ENCODE measurements around the gene TBCB.
A peak's percentile ranks its signal among the peaks of the same experiment; 100 is the strongest.

TBCB gene

DNA sequence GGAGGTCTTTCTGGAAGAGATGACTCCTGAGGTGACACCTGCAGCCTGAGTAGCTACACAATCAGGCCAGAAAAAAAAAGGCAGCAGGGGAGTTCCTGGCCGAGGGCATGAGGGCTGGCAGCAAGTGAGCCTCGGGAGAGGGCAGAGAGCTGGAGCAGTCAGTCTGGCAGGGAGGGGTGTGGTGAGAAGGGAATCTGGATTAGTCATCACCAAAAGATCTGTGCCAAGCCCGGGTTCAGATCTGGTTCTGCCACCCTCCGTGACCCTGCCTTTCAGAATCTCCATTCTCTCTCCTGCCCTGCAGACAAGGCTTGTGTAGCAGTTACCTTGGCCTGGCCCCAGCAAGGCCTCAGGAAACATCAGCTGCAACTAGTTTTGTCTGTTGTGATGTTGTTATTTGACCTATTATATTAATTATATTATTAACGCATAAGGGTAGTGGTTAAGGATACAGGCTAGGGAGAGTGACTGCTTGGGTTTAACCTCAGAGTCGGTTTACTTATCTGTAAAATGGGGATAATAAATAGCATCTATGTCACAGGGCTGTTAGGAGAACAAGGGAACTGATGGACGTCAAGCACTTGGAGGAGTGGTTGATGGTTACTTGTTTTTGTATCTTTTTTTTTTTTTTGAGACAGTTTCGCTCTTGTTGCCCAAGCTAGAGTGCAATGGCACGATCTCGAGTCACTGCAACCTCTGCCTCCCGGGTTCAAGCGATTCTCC lies 21.9 kb downstream of the TBCB start:
- DNase-seq: peak; percentile 53 to 55 (median 55)

DNA sequence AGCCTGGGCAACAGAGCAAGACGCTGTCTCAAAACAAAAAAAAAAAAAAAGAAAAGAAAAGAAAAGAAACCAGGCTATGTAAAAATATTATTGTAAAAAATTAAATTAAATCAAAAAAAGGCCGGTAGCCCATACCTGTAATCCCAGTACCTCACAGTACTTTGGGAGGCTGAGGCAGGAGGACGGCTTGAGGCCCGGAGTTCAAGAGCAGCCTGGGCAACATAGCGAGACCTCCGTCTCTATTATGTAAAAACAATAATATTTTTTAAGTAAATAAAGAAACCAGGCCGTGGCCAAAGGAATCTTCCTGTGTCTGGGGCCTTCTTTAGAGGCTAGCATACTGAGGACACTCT lies 23.8 kb downstream of the TBCB start:
- DNase-seq: no peak

DNA sequence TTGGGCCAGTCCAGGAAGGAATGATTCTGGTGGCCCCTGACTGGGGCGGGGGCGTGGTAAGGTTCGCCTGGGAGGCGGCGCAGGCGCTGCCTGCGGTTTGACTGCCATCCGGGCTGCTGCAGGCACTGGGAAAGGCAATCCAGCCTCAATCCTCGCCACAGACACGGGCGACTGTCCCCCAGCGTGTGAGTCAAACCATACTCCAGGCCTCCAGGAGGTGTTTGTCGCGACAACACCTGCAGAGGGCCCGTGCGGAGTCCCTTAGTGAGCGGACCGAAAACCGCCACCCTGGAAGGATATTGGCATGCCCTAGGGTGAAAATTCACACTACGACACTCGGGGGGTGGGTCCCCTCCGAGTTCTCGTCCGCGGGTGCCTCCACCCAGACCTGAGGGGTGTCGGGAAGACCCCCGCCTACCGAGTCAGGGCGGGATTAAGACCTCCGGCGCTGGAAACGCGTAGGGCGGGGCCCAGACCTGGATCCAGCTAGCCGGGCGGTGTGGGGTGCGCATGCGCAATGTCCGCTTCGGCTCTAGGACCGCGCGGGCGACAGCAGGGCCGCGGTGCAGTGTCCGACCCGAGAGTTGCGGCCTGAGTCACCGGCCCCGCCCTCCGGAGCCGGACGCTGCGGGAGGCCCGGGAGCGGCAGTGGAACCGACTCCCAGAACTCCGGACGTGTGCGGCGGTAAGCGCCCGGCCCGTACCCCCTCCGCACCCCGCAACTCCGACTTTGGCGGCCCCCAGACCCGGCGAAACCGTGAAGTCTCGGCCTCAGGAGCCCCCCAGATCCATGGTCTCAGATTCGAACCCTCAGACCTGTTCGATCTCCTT lies 24.4 kb downstream of the TBCB start, which contains the start of gene CAPNS1:
Gene CAPNS1 (plus strand): TSS at position 594 of the 831 bp plus-strand sequence. CDS start 946 bp downstream, outside the sequence.
- peak; percentile 98 to 99 (median 99) for DNase-seq

DNA sequence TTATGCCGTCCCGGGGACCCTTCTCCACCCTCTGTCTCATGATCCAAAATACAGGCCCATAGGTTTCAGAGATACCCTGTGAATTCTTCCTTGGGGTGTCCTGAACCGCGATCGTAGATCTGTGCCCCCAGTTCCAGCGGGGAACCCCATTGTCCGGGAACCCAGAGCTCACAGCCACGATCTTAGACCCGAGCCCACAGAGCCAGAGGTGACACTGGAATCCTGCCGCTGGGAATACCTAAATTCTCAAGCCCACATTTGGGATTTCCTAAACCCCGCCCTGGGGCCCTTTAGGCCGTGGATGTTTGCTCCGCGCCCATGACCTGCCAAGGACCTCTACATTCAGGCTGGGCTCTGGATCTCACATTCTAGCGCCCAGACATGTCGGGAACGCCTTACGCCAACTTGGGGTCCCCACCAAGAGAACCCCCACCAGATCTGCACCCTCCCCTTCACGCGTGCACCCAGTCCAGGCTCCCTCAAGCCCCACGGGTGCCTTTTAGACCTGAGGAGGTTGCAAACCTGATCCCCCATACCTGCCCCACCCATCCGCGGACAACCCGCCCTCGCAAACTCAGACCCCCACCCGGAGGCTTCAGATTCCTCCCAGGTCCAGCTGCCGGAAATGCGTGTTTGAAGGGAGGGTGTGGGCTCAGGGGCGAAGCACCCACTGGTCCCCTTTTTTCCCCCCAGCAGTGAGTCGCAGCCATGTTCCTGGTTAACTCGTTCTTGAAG lies 25.2 kb downstream of the TBCB start:
- peak; percentile 76 to 87 (median 77) for DNase-seq

- peak; percentile 88 to 94 (median 92) for DNase-seq
Observed at GRCh38 chr19:36141039-36141927, 26.0 kb downstream of the TBCB start.

DNA sequence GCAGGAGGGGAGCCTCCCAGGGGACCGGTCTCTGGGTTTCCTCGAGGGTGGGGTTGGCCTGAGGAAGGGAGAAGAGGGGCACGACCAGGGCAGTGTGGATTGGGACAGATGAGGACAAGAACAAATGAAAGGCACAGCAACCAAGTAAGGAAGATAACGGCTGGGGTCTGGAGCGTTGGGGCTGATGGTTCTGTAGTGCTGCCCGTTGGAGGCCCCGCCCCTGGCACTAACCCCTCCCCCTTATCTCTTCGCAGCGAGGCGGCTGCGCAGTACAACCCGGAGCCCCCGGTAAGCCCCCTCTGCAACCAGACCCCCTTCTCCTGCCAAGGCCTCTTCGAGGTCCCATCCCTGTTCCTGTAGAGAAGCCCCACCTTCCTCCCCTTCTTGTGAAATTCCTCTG lies 26.8 kb downstream of the TBCB start:
- no peak for DNase-seq

- DNase-seq: no peak
Observed at GRCh38 chr19:36142496-36142895, 27.2 kb downstream of the TBCB start.

DNA sequence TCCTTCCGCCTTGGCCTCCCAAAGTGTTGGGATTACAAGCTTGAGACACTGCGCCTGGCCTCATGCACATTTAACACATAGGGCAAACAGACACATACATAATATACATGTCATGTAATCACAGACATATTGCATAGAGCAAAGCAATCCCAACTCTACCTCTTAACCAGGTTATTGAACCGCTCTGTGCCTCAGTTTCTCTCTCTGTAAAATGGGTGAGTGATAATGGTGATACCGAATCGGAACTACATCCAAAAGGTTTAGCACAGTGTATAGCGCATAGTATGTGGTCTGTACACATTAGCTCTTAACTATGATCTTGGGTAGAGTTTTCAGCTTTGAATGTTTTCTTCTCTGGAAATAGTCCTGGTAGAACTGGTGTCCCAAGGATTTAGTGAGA lies 29.4 kb downstream of the TBCB start:
- DNase-seq: no peak

DNA sequence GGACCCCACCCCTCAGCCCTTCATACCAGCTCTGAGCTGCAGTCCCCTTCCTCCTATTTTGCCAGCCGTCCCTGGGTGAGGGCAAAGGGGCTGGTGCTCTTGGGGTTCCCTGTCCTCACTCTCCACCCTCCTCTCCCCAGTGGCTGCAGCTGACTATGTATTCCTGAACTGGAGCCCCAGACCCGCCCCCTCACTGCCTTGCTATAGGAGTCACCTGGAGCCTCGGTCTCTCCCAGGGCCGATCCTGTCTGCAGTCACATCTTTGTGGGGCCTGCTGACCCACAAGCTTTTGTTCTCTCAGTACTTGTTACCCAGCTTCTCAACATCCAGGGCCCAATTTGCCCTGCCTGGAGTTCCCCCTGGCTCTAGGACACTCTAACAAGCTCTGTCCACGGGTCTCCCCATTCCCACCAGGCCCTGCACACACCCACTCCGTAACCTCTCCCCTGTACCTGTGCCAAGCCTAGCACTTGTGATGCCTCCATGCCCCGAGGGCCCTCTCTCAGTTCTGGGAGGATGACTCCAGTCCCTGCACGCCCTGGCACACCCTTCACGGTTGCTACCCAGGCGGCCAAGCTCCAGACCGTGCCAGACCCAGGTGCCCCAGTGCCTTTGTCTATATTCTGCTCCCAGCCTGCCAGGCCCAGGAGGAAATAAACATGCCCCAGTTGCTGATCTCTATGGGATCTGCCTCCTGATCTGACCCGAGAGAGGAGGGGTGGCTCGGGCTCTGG lies 34.6 kb downstream of the TBCB start:
- DNase-seq: no peak

GRCh38 chr19:36150586-36150985 lies 35.3 kb downstream of the TBCB start:
- no peak for DNase-seq

DNA sequence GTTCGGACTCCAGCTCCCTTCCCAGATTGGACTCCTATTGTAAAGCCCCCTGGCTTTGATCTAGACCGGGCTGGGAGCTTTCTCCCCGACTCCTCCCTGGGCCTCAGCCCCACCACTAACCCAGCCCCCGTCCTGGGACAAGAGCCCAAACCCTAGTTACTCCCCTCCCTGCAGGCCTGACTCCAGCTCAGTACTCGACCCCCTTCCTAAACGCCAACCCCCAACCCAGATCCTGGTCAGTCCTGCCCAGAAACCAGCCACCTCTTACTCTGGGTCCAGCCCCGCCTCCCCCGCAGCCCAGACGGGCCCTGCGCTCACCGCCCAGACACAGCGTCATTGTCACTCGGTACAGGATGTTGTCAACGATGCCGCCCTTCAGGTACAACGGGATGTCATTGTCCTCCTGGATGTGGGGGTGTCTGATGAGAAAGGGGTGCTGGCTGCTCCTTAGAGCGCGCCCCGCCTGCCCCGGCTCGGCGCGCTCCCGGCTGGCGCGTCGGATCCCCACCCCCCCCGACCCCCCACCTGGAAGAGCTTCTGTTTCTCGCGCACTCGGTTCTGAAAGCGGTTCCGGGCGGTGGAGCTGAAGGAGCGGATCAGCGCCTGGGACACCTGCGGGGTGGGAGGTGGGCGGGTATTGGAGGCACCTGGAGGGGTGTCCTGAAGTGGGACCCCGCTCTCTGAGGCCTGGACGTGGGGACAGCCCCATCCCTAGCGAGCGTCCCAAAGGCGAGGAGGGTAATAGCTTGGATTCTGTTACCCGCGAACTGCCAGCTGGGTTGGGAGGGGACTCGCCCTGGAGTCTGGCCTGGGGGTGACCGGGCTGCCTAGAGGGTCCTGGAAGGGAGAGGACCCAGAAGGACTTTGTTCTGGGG lies 36.1 kb downstream of the TBCB start:
- no peak for DNase-seq

DNA sequence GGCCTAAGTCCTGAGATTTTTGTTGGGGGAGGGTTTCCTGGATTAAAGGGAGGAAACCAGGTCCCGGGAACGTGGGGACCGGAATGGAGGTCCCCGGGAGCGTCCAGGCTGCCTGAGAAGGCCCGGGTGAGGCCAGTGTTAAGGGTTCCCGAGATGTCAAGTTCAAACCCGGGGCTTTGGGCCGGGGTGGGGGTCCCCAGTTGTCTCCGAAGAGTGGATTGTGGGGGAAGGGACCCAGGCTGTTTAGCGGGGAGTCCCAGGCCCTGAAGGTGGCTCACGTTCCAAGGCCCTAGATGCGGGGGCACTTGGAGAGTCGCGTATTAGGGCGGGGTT lies 36.7 kb downstream of the TBCB start:
- no peak for DNase-seq

GRCh38 chr19:36152352-36153091 lies 37.3 kb downstream of the TBCB start, which contains the start of gene COX7A1:
COX7A1 (minus strand) TSS chr19:36152447; CDS start chr19:36152407, 40 bp downstream.
- peak in 1 of 3 donors; percentile 20 for DNase-seq

- no peak for DNase-seq
Observed at GRCh38 chr19:36153126-36153525, 37.9 kb downstream of the TBCB start.

GRCh38 chr19:36160821-36161596 lies 45.7 kb downstream of the TBCB start:
- DNase-seq: no peak

GRCh38 chr19:36163813-36164212 lies 48.5 kb downstream of the TBCB start:
- no peak for DNase-seq

GRCh38 chr19:36169084-36169760 lies 54.0 kb downstream of the TBCB start:
- no peak for DNase-seq

DNA sequence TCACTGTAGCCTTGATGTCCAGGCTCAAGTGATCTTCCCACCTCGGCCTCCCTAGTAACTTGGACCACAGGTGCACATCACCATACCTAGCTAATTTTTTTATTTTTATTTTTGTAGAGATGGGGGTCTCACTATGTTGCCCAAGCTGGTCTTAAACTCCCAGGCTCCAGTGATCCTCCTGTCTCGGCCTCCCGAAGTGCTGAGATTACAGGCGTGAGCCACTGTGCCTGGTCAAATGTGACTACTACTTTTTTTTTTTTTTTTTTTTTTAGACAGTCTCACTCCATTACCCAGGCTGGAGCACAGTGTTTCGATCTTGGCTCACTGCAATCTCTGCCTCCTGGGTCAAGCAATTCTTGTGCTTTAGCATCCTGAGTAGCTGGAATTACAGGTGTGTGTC lies 57.6 kb downstream of the TBCB start:
- no peak for DNase-seq

All from suppressor macrophage treated with lipopolysaccharide for 1 hour (primary cell).